Heart left ventricle (tissue), 16 donors: ENCODE measurements around the gene PANX1. TPM values are rescaled to one million over a fixed set of nuclear protein-coding genes. Genes with fewer than 3 reads are reported as not detected.

Experiments
- ATAC-seq, 4 donors: fragments of 200-7000 bp; cut with Tn5 transposase; one replicate each; pipeline ENCODE4 v1.9.1; 2020 to 2022; ENCODE audit warnings: moderate library complexity in 4 of 4, mild to moderate bottlenecking in 3 of 4, moderate number of reproducible peaks in 1 of 4
- DNase-seq, 5 donors: peaks; one replicate each; pipeline ENCODE4 v3.0.0-alpha.2; 2020
- H3K27ac ChIP-seq, 12 donors: fragments of 200-600 bp; sonication (generic) in 4 of 12; one replicate each; pipeline versions ENCODE4 v1.5.0 to v1.8.0; 2016 to 2022; ENCODE audit warnings: mild to moderate bottlenecking in 2 of 12
- H3K27me3 ChIP-seq, 9 donors: fragments of 200-600 bp; sonication (generic) in 2 of 9; one replicate each; pipeline versions ENCODE4 v1.5.1 to v1.8.0; 2016 to 2022; ENCODE audit warnings: mild to moderate bottlenecking in 3 of 9
- H3K36me3 ChIP-seq, 9 donors: fragments of 200-600 bp; sonication (generic) in 2 of 9; one replicate each; pipeline versions ENCODE4 v1.5.0 to v1.8.0; 2018 to 2022; ENCODE audit warnings: mild to moderate bottlenecking in 2 of 9
- H3K4me1 ChIP-seq, 12 donors: fragments of 200-600 bp; sonication (generic) in 4 of 12; one replicate each; pipeline versions ENCODE4 v1.5.0 to v1.8.0; 2016 to 2022; ENCODE audit warnings: mild to moderate bottlenecking in 3 of 12
- H3K4me3 ChIP-seq, 12 donors: fragments of 200-600 bp; sonication (generic) in 4 of 12; one replicate each; pipeline versions ENCODE4 v1.5.0 to v1.8.0; 2017 to 2022; ENCODE audit warnings: mild to moderate bottlenecking in 9 of 12, moderate library complexity in 4 of 12
- H3K9me3 ChIP-seq, 12 donors: fragments of 200-600 bp; sonication (generic) in 4 of 12; one replicate each; pipeline versions ENCODE4 v1.5.0 to v1.8.0; 2016 to 2022; ENCODE audit warnings: mild to moderate bottlenecking in 1 of 12
- CTCF ChIP-seq, 12 donors: fragments of 200-600 bp; sonication (generic) in 4 of 12; IDR thresholded peaks; one replicate each; pipeline versions ENCODE4 v1.5.0 to v1.8.0; 2018 to 2022; ENCODE audit warnings: antibody characterized with exemption in 12 of 12, mild to moderate bottlenecking in 5 of 12
- POLR2A ChIP-seq, 2 donors: fragments of 450-650 bp; IDR thresholded peaks; one replicate each; pipeline ENCODE4 v1.6.1; 2017; ENCODE audit warnings: antibody characterized with exemption in 2 of 2, mild to moderate bottlenecking in 2 of 2, moderate library complexity in 2 of 2
- WGBS, 4 donors: extraction: QIAGEN DNeasy Blood & Tissue Kit in 2 of 4; methylation state at CpG; one replicate each; pipeline versions ENCODE4 v1.1.5 to v1.1.7; 2013 to 2018; 5-methylcytosine and 5-hydroxymethylcytosine counted together
- intact Hi-C, 10 donors: fragments of 100-400 bp; cut with DNase I; formaldehyde crosslinking; loops; one replicate each; pipeline versions ENCODE4 v1.11.1 to v1.14.2; 2022
- polyA plus RNA-seq, 2 donors: library from polyadenylated mRNA; stranded (reverse); fragments of 200-250 nt; gene quantifications; one replicate each; pipeline ENCODE4 v1.2.3, GENCODE V29; 2013
- total RNA-seq, 9 donors: library from RNA; depleted of rRNA in 2 of 9; stranded (reverse); fragments of >200 nt in 2 of 9; fragmentation: NEBNext Ultra II Directional in 3 of 9; extraction: Animal tissue kit (Norgen Biotek cat#: 25700) in 3 of 9; gene quantifications; one replicate each; pipeline versions ENCODE4 v1.1.0 to v1.2.4, GENCODE V29; 2016 to 2023
- donor health status: ischemic (EF 13 %, LVEDD 7.1; RV severe dilation, severe dysfunction).
- donor health status: healthy with polysubstance abuse.
- donor health status: DM: no; HTN: yes; CAD: no.
- donor health status: DM: no; HTN: no; CAD: no.
- donor health status: ischemic (EF 25% LVEDD 6.9; RV normal size, moderate dysfunction).
- donor health status: ischemic (EF 25% LVEDD 5.7; RV mildly dilated, moderate dysfunction).
- donor health status: healthy.
- donor health status: DM: yes; HTN: yes; CAD: no.
- donor health status: ischemic (EF 35%, LVEDD 5.7; RV mildly dilated, moderate dysfunction).
- donor health status: nonischemic (EF 11% LVEDD 7.7; RV severe dilation, severe dysfunction).
- donor health status: DM: yes; HTN: yes; CAD: no.
- donor health status: PGD.
- donor health status: ischemic (EF 29% LVEDD 5.4; RV normal size, mild dysfunction).
- donor health status: nonischemic (EF 23%, LVEDD 6.1; RV moderate dilation, normal function).

PANX1 gene
- total and polyA plus RNA-seq, 11 donors: 5.8 to 57.5 (median 18.4) TPM

- no peaks in the 10 kb centered on the region for H3K27me3 ChIP-seq
- WGBS, 4 donors: 87 to 90% (median 89%) methylated on average over 8 of the region's 8 CpGs
- peak in 1 of 4 donors; percentile 33 for ATAC-seq
- no peak overlapping the region for H3K27ac ChIP-seq
- intact Hi-C loops: loop anchor here in 6 of 10 donors (5.0 to 10.0 kb wide), 4 partner anchors 54 to 308 kb away; partner anchors contain the start of genes ANKRD49 (in 1 of the 6), MRE11 (in 1 of the 6) and PANX1 (in 1 of the 6)
- H3K36me3 ChIP-seq: peaks cover 0 to 31% (median 10%) of the 10 kb centered on the region in 9 donors
- H3K4me3 ChIP-seq: no peak overlapping the region
- H3K4me1 ChIP-seq: peaks cover 0 to 16% (median 2%) of the 10 kb centered on the region in 12 donors
- H3K9me3 ChIP-seq: peaks cover 0 to 4% (median 0%) of the 10 kb centered on the region in 12 donors
- TF ChIP-seq POLR2A (IDR thresholded peaks at IDR 0.05): no peak
- TF ChIP-seq CTCF (IDR thresholded peaks at IDR 0.05): no peak
- DNase-seq: no peak
These were observed 57.9 kb downstream of the PANX1 start for GRCh38 chr11:94186342-94187203.

GRCh38 chr11:94193288-94193687 lies 64.6 kb downstream of the PANX1 start:
- ATAC-seq: no peak
- intact Hi-C loops: no loop called here
- Histone ChIP-seq H3K4me3 (no peak overlapping the region), H3K4me1 (no peaks in the 10 kb centered on the region), H3K27me3 (no peaks in the 10 kb centered on the region), H3K36me3 (no peaks in the 10 kb centered on the region), H3K9me3 (peaks cover 0 to 4% (median 0%) of the 10 kb centered on the region in 12 donors), H3K27ac (no peak overlapping the region)
- no peak for DNase-seq
- 50 to 71% (median 57%) methylated on average over 1 of the region's 1 CpG for WGBS, 4 donors
- no peak for TF ChIP-seq POLR2A (IDR thresholded peaks at IDR 0.05)

GRCh38 chr11:94194712-94195111 lies 66.1 kb downstream of the PANX1 start:
- no peak for DNase-seq
- intact Hi-C loops: no loop called here
- 90 to 91% (median 91%) methylated on average over 11 of the region's 11 CpGs for WGBS, 4 donors

GRCh38 chr11:94196363-94196762 lies 67.7 kb downstream of the PANX1 start:
- 87 to 98% (median 90%) methylated on average over 4 of the region's 4 CpGs for WGBS, 4 donors
- intact Hi-C loops: no loop called here
- ATAC-seq (no peak), DNase-seq (no peak)
- TF ChIP-seq CTCF (IDR thresholded peaks at IDR 0.05) (no peak), POLR2A (IDR thresholded peaks at IDR 0.05) (no peak)
- no peaks in the 10 kb centered on the region for H3K9me3 ChIP-seq
- no peaks in the 10 kb centered on the region for H3K4me1 ChIP-seq
- no peaks in the 10 kb centered on the region for H3K36me3 ChIP-seq
- H3K27me3 ChIP-seq: no peaks in the 10 kb centered on the region
- no peak overlapping the region for H3K4me3 ChIP-seq
- H3K27ac ChIP-seq: no peak overlapping the region

More at GRCh38 chr11:94194712-94195111, 66.1 kb downstream of the PANX1 start:
- TF ChIP-seq POLR2A (IDR thresholded peaks at IDR 0.05) (no peak), CTCF (IDR thresholded peaks at IDR 0.05) (no peak)
- Histone ChIP-seq H3K4me3 (no peak overlapping the region), H3K4me1 (no peaks in the 10 kb centered on the region), H3K27ac (no peak overlapping the region), H3K36me3 (no peaks in the 10 kb centered on the region), H3K27me3 (no peaks in the 10 kb centered on the region), H3K9me3 (peaks cover 0 to 4% (median 0%) of the 10 kb centered on the region in 12 donors)
- ATAC-seq: no peak
